Ovary (tissue), 3 donors: ENCODE measurements around the gene RBFOX2.

Experiments used
- POLR2A ChIP-seq: fragments of 450-650 bp; IDR thresholded peaks from one replicate; pipeline ENCODE4 v1.6.1; 2017; ENCODE audit warnings: antibody characterized with exemption, mild to moderate bottlenecking, moderate library complexity
- TF ChIP-seq, protein P1 (sequence below), 3 donors: fragments of 450-650 bp in 2 of 3; fragments of 200-600 bp in 1 of 3; IDR thresholded peaks; one replicate each; pipeline versions ENCODE4 v1.5.1 to v1.8.0; 2016 to 2022; ENCODE audit warnings: antibody characterized with exemption in 3 of 3, mild to moderate bottlenecking in 1 of 3
- donor health status: DM: no; HTN: no; CAD: no.

DNA sequence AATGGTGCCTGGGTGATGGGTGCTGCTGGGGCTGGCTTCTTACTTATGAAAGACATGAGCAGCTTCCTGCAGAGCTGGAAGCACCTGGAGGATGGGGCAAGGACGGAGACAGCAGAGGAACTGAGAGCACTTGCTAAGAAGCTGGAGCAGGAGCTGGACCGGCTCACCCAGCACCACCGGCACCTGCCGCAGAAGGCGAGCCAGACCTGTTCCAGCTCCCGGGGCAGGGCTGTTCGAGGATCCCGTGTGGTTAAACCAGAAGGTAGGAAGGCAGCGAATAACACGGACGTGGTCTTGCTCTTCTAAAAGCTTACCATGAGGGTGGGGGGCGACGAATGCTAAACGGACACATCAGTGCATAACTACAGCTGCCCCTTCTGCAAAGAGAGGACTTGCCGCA is 301.7 kb downstream of the RBFOX2 start:
- TF ChIP-seq, protein P1, sequence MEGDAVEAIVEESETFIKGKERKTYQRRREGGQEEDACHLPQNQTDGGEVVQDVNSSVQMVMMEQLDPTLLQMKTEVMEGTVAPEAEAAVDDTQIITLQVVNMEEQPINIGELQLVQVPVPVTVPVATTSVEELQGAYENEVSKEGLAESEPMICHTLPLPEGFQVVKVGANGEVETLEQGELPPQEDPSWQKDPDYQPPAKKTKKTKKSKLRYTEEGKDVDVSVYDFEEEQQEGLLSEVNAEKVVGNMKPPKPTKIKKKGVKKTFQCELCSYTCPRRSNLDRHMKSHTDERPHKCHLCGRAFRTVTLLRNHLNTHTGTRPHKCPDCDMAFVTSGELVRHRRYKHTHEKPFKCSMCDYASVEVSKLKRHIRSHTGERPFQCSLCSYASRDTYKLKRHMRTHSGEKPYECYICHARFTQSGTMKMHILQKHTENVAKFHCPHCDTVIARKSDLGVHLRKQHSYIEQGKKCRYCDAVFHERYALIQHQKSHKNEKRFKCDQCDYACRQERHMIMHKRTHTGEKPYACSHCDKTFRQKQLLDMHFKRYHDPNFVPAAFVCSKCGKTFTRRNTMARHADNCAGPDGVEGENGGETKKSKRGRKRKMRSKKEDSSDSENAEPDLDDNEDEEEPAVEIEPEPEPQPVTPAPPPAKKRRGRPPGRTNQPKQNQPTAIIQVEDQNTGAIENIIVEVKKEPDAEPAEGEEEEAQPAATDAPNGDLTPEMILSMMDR (IDR thresholded peaks at IDR 0.05), result no peak
- no peak for TF ChIP-seq POLR2A
